K562 (cell line): ENCODE data around the gene VWC2L. TPM values are rescaled to one million over a fixed set of nuclear protein-coding genes. Genes with fewer than 3 reads are reported as not detected.

Experiments used
- DNMT1 ChIP-seq: fragments of 450-650 bp; IDR thresholded peaks from 2 replicates; pipeline ENCODE4 v1.6.1; 2016; ENCODE audit warnings: antibody characterized with exemption, mild to moderate bottlenecking
- HDGF ChIP-seq: fragments of 450-650 bp; IDR thresholded peaks from 2 replicates; pipeline ENCODE4 v1.6.1; 2016
- HNRNPUL1 ChIP-seq: fragments of 200-400 bp; formaldehyde crosslinking; IDR thresholded peaks from 2 replicates; pipeline ENCODE4 v1.6.1; 2017; ENCODE audit warnings: low read length
- HOXB6 ChIP-seq: fragments of 250-450 bp; sonication (Bioruptor Pico); IDR thresholded peaks from 2 replicates; pipeline ENCODE4 v1.5.1; 2022; ENCODE audit warnings: mild to moderate bottlenecking, borderline replicate concordance
- LEF1 ChIP-seq: fragments of 450-650 bp; IDR thresholded peaks from 2 replicates; pipeline ENCODE4 v1.6.1; 2016; ENCODE audit warnings: mild to moderate bottlenecking
- NEUROD1 ChIP-seq: fragments of 150-350 bp; IDR thresholded peaks from 2 replicates; pipeline ENCODE4 v1.6.1; 2014; ENCODE audit warnings: borderline replicate concordance, low read length, low read depth; ENCODE audit not compliant: partially characterized antibody
- SIX5 ChIP-seq, 2 experiments: IDR thresholded peaks; 2 replicates each; pipeline ENCODE4 v1.6.1; 2011; ENCODE audit warnings: low read length in 2 of 2, borderline replicate concordance in 1 of 2, low read depth in 1 of 2, mild to moderate bottlenecking in 1 of 2, moderate library complexity in 1 of 2; ENCODE audit not compliant: insufficient read depth in 1 of 2
- polyA plus RNA-seq, 8 experiments: library from polyadenylated mRNA; depleted of rRNA in 4 of 8; stranded (reverse) in 5 of 8; unstranded in 3 of 8; fragments of >200 nt; fragmentation: Nextera tagmentation in 2 of 8; fragmentation: Illumina TruSeq in 1 of 8; extraction: Ambion mirVana in 2 of 8; extraction: Trizol in 1 of 8; gene quantifications; 2 replicates each; pipeline versions ENCODE4 v1.2.1 to v1.2.3, GENCODE V29; 2011 to 2014; ENCODE audit warnings: inconsistent platforms in 1 of 8, missing spikeins in 1 of 8
- total RNA-seq, 7 experiments: library from RNA; depleted of rRNA in 6 of 7; stranded (reverse); fragments of >200 nt in 6 of 7; fragmentation: Illumina TruSeq in 2 of 7; extraction: Trizol in 2 of 7; gene quantifications; 2 replicates each; pipeline versions ENCODE4 v1.2.1 to v1.2.3, GENCODE V29; 2011 to 2021; ENCODE audit warnings: low replicate concordance in 1 of 7
- TF ChIP-seq, protein P1 (sequence below): fragments of 450-650 bp; IDR thresholded peaks from 2 replicates; pipeline ENCODE4 v1.6.1; 2016; ENCODE audit warnings: mild to moderate bottlenecking, moderate library complexity

The VWC2L gene
- total and polyA plus RNA-seq, 9 of the 15 experiments (the other 6 are each of a cell fraction or from before 2014, with no cell fraction given) = not detected

DNA sequence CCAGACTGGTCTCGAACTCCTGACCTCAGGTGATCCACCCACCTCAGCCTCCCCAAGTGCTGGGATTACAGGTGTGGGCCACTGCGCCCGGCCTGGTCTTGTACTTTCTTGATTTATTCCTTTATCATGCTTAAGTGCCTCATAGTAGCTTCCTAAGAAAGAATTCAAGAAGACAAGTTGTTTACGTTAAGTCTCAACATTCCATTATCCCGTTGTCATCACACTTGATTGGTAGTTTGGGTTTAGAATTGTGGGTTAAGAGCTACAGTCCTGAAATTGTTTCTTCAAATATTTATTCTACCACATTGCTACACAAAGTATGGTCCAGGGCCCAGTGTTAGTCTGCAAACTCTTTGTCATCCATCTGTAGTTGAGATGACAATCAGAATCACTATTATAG is 194.0 kb downstream of the VWC2L start (continued):
- TF ChIP-seq, protein P1, sequence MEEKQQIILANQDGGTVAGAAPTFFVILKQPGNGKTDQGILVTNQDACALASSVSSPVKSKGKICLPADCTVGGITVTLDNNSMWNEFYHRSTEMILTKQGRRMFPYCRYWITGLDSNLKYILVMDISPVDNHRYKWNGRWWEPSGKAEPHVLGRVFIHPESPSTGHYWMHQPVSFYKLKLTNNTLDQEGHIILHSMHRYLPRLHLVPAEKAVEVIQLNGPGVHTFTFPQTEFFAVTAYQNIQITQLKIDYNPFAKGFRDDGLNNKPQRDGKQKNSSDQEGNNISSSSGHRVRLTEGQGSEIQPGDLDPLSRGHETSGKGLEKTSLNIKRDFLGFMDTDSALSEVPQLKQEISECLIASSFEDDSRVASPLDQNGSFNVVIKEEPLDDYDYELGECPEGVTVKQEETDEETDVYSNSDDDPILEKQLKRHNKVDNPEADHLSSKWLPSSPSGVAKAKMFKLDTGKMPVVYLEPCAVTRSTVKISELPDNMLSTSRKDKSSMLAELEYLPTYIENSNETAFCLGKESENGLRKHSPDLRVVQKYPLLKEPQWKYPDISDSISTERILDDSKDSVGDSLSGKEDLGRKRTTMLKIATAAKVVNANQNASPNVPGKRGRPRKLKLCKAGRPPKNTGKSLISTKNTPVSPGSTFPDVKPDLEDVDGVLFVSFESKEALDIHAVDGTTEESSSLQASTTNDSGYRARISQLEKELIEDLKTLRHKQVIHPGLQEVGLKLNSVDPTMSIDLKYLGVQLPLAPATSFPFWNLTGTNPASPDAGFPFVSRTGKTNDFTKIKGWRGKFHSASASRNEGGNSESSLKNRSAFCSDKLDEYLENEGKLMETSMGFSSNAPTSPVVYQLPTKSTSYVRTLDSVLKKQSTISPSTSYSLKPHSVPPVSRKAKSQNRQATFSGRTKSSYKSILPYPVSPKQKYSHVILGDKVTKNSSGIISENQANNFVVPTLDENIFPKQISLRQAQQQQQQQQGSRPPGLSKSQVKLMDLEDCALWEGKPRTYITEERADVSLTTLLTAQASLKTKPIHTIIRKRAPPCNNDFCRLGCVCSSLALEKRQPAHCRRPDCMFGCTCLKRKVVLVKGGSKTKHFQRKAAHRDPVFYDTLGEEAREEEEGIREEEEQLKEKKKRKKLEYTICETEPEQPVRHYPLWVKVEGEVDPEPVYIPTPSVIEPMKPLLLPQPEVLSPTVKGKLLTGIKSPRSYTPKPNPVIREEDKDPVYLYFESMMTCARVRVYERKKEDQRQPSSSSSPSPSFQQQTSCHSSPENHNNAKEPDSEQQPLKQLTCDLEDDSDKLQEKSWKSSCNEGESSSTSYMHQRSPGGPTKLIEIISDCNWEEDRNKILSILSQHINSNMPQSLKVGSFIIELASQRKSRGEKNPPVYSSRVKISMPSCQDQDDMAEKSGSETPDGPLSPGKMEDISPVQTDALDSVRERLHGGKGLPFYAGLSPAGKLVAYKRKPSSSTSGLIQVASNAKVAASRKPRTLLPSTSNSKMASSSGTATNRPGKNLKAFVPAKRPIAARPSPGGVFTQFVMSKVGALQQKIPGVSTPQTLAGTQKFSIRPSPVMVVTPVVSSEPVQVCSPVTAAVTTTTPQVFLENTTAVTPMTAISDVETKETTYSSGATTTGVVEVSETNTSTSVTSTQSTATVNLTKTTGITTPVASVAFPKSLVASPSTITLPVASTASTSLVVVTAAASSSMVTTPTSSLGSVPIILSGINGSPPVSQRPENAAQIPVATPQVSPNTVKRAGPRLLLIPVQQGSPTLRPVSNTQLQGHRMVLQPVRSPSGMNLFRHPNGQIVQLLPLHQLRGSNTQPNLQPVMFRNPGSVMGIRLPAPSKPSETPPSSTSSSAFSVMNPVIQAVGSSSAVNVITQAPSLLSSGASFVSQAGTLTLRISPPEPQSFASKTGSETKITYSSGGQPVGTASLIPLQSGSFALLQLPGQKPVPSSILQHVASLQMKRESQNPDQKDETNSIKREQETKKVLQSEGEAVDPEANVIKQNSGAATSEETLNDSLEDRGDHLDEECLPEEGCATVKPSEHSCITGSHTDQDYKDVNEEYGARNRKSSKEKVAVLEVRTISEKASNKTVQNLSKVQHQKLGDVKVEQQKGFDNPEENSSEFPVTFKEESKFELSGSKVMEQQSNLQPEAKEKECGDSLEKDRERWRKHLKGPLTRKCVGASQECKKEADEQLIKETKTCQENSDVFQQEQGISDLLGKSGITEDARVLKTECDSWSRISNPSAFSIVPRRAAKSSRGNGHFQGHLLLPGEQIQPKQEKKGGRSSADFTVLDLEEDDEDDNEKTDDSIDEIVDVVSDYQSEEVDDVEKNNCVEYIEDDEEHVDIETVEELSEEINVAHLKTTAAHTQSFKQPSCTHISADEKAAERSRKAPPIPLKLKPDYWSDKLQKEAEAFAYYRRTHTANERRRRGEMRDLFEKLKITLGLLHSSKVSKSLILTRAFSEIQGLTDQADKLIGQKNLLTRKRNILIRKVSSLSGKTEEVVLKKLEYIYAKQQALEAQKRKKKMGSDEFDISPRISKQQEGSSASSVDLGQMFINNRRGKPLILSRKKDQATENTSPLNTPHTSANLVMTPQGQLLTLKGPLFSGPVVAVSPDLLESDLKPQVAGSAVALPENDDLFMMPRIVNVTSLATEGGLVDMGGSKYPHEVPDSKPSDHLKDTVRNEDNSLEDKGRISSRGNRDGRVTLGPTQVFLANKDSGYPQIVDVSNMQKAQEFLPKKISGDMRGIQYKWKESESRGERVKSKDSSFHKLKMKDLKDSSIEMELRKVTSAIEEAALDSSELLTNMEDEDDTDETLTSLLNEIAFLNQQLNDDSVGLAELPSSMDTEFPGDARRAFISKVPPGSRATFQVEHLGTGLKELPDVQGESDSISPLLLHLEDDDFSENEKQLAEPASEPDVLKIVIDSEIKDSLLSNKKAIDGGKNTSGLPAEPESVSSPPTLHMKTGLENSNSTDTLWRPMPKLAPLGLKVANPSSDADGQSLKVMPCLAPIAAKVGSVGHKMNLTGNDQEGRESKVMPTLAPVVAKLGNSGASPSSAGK = no peak
- no peak for TF ChIP-seq DNMT1
- no peak for TF ChIP-seq NEUROD1
- no peak for TF ChIP-seq LEF1
- no peak for TF ChIP-seq SIX5 (IDR thresholded peaks at IDR 0.05; ENCODE audit: borderline replicate concordance in 1 of 2, insufficient read depth in 1 of 2, low read depth in 1 of 2, low read length in 2 of 2)
- no peak for TF ChIP-seq HDGF
- TF ChIP-seq HOXB6 = no peak
- no peak for TF ChIP-seq HNRNPUL1
